Neural crest cell (in vitro differentiated cells): Measurements from ENCODE around the gene GNA15. TPM values are rescaled to one million over a fixed set of nuclear protein-coding genes. Genes with fewer than 3 reads are reported as not detected.
A peak's percentile ranks its signal among the peaks of the same experiment; 100 is the strongest.

ENCODE experiments used
- DNase-seq: peaks from one replicate; pipeline ENCODE4 v3.0.0; 2021; ENCODE audit warnings: low read depth, mixed read lengths, low spot score
- H3K27ac Mint-ChIP-seq: one replicate; pipeline ENCODE4 v1.8.0; 2021; ENCODE audit warnings: mild to moderate bottlenecking, mixed read lengths; ENCODE audit not compliant: unreplicated experiment
- H3K27me3 Mint-ChIP-seq: 2 replicates; pipeline ENCODE4 v1.8.0; 2021; ENCODE audit warnings: low read depth, mild to moderate bottlenecking, mixed read lengths
- H3K36me3 Mint-ChIP-seq: 2 replicates; pipeline ENCODE4 v1.8.0; 2021; ENCODE audit warnings: low read depth, mild to moderate bottlenecking, mixed read lengths
- H3K4me1 Mint-ChIP-seq: 2 replicates; pipeline ENCODE4 v1.8.0; 2021; ENCODE audit warnings: mixed read lengths
- H3K4me3 Mint-ChIP-seq: one replicate; pipeline ENCODE4 v1.8.0; 2021; ENCODE audit warnings: mild to moderate bottlenecking, mixed read lengths
- H3K9me3 Mint-ChIP-seq: 2 replicates; pipeline ENCODE4 v1.8.0; 2021; ENCODE audit warnings: mixed read lengths
- CTCF ChIP-seq: fragments of 200-600 bp; sonication (generic); conservative IDR thresholded peaks from 2 replicates; pipeline ENCODE4 v1.5.0; 2021; ENCODE audit warnings: antibody characterized with exemption, mild to moderate bottlenecking
- total RNA-seq: library from RNA; stranded (reverse); gene quantifications from 2 replicates; pipeline ENCODE4 v1.2.1, GENCODE V29; 2021

The GNA15 gene
- total RNA-seq, 1 donor from 2014 or later = not detected

- H3K36me3 Mint-ChIP-seq = no peaks in the 10 kb centered on the region
- no peak within 1 kb of the TSS for H3K27ac Mint-ChIP-seq
- H3K4me1 Mint-ChIP-seq = no peaks in the 10 kb centered on the region
- no peaks in the 10 kb centered on the region for H3K27me3 Mint-ChIP-seq
- TF ChIP-seq CTCF = no peak
- no peaks in the 10 kb centered on the region for H3K9me3 Mint-ChIP-seq
- no peak for DNase-seq
- H3K4me3 Mint-ChIP-seq = no peak within 1 kb of the TSS
These were observed 42.6 kb downstream of the GNA15 start, which contains the start of gene S1PR4 for GRCh38 chr19:3178377-3178972. S1PR4 (plus strand) TSS chr19:3178769; CDS start chr19:3178793, 24 bp downstream.

GRCh38 chr19:3178973-3179738 lies 43.3 kb downstream of the GNA15 start:
- Mint-ChIP-seq H3K9me3 (no peaks in the 10 kb centered on the region), H3K36me3 (no peaks in the 10 kb centered on the region), H3K27me3 (no peaks in the 10 kb centered on the region), H3K4me3 (no peak overlapping the region), H3K27ac (no peak overlapping the region), H3K4me1 (no peaks in the 10 kb centered on the region)
- no peak for TF ChIP-seq CTCF
- no peak for DNase-seq

GRCh38 chr19:3179739-3180293 lies 44.0 kb downstream of the GNA15 start:
- Mint-ChIP-seq H3K4me3 (no peak overlapping the region), H3K27ac (no peak overlapping the region), H3K9me3 (no peaks in the 10 kb centered on the region), H3K27me3 (no peaks in the 10 kb centered on the region), H3K36me3 (no peaks in the 10 kb centered on the region), H3K4me1 (no peaks in the 10 kb centered on the region)
- no peak for DNase-seq
- TF ChIP-seq CTCF = no peak

GRCh38 chr19:3183721-3184641 lies 48.1 kb downstream of the GNA15 start:
- Mint-ChIP-seq H3K27ac (peak overlapping the region; percentile 9), H3K4me1 (peaks cover 15% of the 10 kb centered on the region), H3K4me3 (peak overlapping the region; percentile 100)

More at GRCh38 chr19:3183721-3184641, 48.1 kb downstream of the GNA15 start:
- TF ChIP-seq CTCF = no peak
- H3K36me3 Mint-ChIP-seq = no peaks in the 10 kb centered on the region
- H3K27me3 Mint-ChIP-seq = no peaks in the 10 kb centered on the region
- no peaks in the 10 kb centered on the region for H3K9me3 Mint-ChIP-seq
- no peak for DNase-seq
